Ramos (cell line): ENCODE measurements around the gene PARP8.
"Not testable (repeated sequence)": the region's sequence is repeated elsewhere in the genome, so short reads cannot be mapped to it uniquely, and the experiment has no call there.

ENCODE experiments used
- in situ Hi-C: fragments of 300-500 bp; cut with MboI; formaldehyde crosslinking; loops from one replicate; pipeline ENCODE4 v1.14.3; 2022; ENCODE audit warnings: low sequenced_read_pairs; ENCODE audit not compliant: unreplicated experiment

PARP8 gene

GRCh38 chr5:50672663-50673062 lies 6.2 kb downstream of the PARP8 start:
- in situ Hi-C loops: loop anchor here (25.0 kb wide), 1 partner anchor 235 kb away; the partner anchor contains the start of gene EMB

DNA sequence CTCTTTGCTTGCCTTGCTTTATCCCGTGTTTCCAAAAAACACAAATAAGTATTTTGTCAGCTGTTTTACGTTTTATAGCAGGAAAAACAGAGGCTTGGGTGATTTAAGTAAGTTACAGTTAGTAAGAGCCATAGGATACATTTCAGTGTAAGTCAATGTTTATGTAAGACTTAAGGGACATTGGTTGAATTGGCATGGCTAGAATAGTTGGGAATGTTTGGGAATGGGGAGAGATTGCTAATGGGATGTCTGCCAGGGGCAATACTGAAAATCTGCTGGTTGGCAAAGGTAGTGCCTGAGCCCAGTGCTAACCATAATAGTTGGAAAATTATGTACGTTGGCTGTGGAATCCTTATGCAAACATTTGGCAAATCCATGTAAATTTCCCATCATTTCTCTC lies 7.0 kb downstream of the PARP8 start:
- in situ Hi-C loops: loop anchor here (25.0 kb wide), 1 partner anchor 236 kb away; the partner anchor contains the start of gene EMB

DNA sequence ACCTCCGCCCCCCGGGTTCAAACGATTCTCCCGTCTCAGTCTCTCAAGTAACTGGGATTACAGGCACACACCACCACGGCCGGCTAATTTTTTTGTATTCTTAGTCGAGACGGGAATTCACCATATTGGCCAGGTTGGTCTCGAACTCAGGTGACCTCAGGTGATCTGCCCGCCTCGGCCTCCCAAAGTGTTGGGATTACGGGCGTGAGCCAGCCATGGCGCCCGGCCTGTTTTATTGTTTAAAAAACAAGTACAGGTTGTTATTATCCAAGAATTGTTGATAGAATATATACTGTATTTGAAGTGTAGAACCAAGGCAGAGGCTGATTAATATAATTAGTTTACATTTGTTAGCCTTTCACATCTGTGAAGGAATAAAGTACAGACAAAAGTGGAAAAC lies 8.9 kb downstream of the PARP8 start:
- in situ Hi-C loops: no loop called here

GRCh38 chr5:50679554-50679953 lies 13.1 kb downstream of the PARP8 start:
- in situ Hi-C loops: not testable (repeated sequence)

- in situ Hi-C loops: no loop called here
These were observed 18.3 kb downstream of the PARP8 start for GRCh38 chr5:50684721-50685120.

- in situ Hi-C loops: no loop called here
These were observed 21.1 kb downstream of the PARP8 start for GRCh38 chr5:50687548-50687947.

GRCh38 chr5:50691399-50692016 lies 25.1 kb downstream of the PARP8 start:
- in situ Hi-C loops: no loop called here

GRCh38 chr5:50694027-50694590 lies 27.7 kb downstream of the PARP8 start:
- in situ Hi-C loops: no loop called here

GRCh38 chr5:50694626-50695025 lies 28.2 kb downstream of the PARP8 start:
- in situ Hi-C loops: not testable (repeated sequence)

DNA sequence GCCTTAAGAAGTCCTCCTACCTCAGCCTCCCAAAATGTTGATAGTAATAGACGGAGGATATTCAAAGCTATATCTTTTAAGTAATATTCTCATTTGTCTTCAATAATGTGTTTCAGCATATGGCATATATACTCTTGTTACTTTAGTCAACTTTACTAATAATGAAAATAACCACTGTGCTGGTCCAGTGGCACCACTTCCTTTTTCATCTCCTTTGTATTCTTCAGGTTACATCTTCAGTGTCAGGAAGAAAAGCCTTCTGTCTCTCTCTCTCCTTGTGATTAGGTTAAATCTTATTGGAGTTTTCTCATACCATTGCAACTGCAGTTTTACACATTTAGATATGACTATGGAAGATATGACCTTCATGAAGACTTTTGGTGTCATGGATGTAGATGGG lies 31.3 kb downstream of the PARP8 start:
- in situ Hi-C loops: no loop called here

GRCh38 chr5:50699737-50700136 lies 33.3 kb downstream of the PARP8 start:
- in situ Hi-C loops: no loop called here

GRCh38 chr5:50700706-50701105 lies 34.3 kb downstream of the PARP8 start:
- in situ Hi-C loops: no loop called here

- in situ Hi-C loops: no loop called here
These were observed 36.4 kb downstream of the PARP8 start for GRCh38 chr5:50702615-50703366.

DNA sequence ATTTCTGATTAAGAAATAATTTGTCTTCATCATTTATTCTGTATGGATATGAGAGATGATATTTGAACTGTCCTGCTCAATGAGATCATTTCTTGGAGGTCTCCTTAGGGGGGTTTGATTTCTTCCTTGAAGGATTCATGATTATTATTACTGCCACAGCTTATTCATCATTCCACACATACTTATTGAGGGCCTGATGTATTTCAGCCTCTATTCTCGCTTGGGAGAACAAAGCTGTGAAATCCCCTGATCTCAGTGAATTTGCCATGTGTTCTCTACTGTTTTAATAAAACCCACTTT lies 36.9 kb downstream of the PARP8 start:
- in situ Hi-C loops: no loop called here

- in situ Hi-C loops: no loop called here
These were observed 38.3 kb downstream of the PARP8 start for GRCh38 chr5:50704730-50705129.

DNA sequence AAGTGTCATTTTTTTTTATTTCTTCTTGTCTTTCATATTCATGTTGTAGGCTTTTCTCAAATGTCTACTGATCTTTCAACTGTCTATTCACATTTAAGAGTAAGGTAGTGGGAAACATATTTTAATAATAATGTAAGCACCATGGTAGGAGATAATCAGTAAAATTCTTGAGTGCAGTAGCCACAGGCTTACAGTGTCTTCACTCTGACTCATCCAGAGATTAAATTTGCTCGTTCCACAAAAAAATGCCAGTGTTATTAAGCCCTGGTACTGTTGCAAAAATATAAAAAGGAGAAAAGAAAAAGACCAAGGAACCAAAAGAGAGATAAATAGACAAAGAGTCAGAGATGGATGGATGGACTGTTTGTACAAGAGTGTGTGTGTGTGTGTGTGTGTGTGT lies 43.0 kb downstream of the PARP8 start:
- in situ Hi-C loops: no loop called here

DNA sequence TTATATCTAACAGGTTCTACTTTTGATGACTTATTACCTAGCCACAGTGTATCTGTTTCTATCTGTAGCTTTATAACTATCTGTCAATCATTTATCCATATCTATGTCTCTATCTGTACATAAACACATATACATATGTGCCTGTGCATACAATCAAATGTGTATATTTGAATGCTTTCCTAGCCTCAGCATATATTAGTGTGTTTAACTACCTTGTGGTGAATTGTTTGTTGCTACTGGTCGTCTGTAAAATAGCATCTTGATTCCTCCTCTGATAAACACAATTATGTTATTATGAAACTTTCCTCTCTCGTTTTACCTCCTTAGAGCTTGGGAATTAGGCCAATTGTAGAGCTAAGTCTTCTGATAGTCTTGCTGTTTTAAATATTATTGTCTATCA lies 44.4 kb downstream of the PARP8 start:
- in situ Hi-C loops: no loop called here

DNA sequence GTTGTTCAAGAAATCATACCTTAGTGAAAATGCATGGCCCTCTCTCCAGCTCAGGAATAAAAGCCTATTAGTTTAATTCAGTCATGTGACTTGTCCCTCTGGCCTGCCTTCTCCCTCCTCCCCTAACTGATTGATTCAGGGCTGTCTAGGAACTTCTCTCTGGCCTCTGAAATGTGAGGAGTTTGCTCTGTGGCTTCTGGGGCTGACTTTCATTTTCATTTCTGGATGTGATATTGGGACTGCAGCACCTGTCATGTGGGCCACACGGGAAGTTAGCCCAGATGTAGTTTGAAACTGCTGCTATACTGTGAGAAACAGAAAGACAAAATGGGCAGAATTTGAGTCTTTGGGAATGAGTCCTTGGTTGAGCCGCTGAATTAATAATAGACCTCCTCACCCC lies 44.8 kb downstream of the PARP8 start:
- in situ Hi-C loops: no loop called here

DNA sequence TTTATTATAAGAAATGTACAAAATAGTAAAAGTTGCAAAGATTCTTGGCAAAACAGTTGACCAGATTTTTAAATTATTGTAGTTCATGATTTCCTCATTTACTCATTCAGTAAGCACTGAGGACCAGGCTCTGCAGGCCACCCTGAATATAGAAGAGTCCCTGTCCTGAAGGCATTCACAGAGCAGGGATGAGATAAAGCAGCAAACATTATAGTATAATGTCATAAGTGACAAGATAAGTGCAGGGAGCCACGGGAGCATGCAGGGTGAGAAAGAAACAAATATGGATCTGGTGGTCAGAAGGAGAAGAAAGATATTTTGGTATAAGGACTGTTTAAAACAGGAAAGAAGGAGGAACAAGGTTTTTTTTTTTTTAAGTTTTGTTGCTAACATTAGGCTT lies 46.0 kb downstream of the PARP8 start:
- in situ Hi-C loops: no loop called here

DNA sequence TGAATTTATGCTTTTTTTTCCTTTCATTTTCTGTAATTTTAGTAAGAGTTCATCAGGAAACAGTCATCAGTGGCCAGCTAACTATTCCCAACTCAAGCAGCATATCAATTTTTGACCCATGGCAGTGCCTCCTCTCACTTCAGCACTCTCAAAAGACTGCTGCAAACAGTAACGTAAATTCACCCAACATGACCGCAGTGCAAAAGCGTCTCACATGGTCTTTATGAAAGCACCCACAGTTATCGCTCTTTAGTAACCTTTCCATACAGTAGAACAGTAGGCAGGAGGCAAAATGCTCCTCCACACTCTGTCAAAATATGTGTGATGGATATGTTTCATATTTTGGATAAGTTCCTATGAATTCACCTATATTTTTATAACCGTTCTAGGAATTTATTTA lies 48.6 kb downstream of the PARP8 start:
- in situ Hi-C loops: no loop called here

DNA sequence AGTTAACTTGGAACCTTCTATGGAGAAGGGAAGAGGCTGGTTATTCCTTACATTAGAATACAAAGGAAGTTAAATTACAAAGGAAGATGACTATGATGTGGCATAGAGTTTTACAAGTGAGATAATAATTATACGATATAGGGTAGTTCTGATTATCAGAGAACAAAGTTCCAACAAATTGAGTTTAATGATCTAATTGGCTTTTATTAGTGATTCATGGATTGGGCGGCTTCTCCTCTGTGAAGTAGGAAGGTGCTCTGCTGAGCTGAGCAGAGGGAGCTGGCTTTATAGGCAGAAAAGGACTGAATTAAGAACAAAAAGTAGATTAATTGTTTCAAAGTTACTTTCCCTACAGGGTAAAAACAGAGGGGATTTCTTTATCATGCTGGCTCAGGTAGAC lies 49.7 kb downstream of the PARP8 start:
- in situ Hi-C loops: no loop called here

- in situ Hi-C loops: no loop called here
These were observed 51.2 kb downstream of the PARP8 start for GRCh38 chr5:50717651-50718050.
